NCI-H345 (cell line): ENCODE data around the gene SERBP1.

Source experiments
- DNase-seq: peaks from one replicate; lab custom pipeline; 2025; lab: John Stamatoyannopoulos, UW

Gene SERBP1

DNA sequence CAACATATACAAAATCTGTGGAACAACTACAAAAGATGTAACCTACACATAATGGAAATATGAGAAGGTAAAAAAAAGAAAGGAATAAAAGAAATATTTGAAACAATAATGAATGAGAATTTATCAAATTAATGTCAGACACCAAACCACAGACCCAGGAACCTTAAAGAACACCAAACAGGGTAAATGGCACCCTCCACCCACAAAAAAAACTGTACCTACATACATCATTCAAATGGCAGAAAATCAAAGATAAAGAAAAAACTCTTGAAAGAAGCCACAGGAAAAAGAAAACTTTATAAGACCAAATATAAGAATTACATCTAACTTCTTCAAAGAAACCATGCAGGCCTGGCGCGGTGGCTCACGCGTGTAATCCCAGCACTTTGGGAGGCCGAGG lies 68.6 kb downstream of the SERBP1 start:
- no peak for DNase-seq

DNA sequence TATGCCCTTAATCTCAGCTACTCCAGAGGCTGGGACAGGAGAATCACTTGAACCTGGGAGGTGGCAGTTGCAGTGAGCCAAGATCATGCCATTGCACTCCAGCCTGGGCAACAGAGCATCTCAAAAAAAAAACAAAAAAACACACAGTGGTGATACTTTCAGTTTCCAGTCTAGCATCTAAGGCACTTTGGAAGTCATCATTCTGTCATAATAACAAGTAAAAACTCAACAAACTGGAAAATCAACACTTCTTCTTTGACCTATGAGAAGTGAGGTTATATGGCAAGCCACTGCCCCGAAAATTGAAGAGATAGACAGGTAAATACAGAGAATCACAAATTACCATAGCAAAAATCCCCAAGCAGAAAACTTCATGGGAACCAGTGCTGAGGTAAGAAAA lies 70.6 kb downstream of the SERBP1 start:
- no peak for DNase-seq
